Measurements from ENCODE around the gene SLCO3A1.

The SLCO3A1 gene

GRCh38 chr15:91938136-91938535 lies 84.6 kb downstream of the SLCO3A1 start:
- no peak overlapping the region for H3K27ac Mint-ChIP-seq
- CTCF ChIA-PET: no interaction called here
- no peaks in the 10 kb centered on the region for H3K27me3 Mint-ChIP-seq

GRCh38 chr15:91939403-91939831 lies 85.9 kb downstream of the SLCO3A1 start:
- Mint-ChIP-seq H3K4me1 (peaks cover 44% of the 10 kb centered on the region), H3K27ac (no peak overlapping the region), H3K27me3 (no peaks in the 10 kb centered on the region), H3K36me3 (no peaks in the 10 kb centered on the region), H3K9me3 (peaks cover 2% of the 10 kb centered on the region), H3K4me3 (no peak overlapping the region)
- CTCF ChIA-PET: interaction anchor here (0.7 kb wide), 1 partner anchor 202 kb away, joined by 3 read pairs; no protein-coding TSS in a partner anchor
- no peak for DNase-seq

More at GRCh38 chr15:91938136-91938535, 84.6 kb downstream of the SLCO3A1 start:
- H3K9me3 Mint-ChIP-seq: peaks cover 5% of the 10 kb centered on the region
- H3K4me3 Mint-ChIP-seq: no peak overlapping the region
- peaks cover 37% of the 10 kb centered on the region for H3K4me1 Mint-ChIP-seq
- no peak for DNase-seq
- peaks cover 3% of the 10 kb centered on the region for H3K36me3 Mint-ChIP-seq

- Mint-ChIP-seq H3K36me3 (no peaks in the 10 kb centered on the region), H3K27me3 (no peaks in the 10 kb centered on the region), H3K4me1 (peaks cover 35% of the 10 kb centered on the region), H3K4me3 (no peak overlapping the region), H3K9me3 (no peaks in the 10 kb centered on the region), H3K27ac (no peak overlapping the region)
- DNase-seq: no peak
- CTCF ChIA-PET: interaction anchor here (0.9 to 2.6 kb wide), 5 partner anchors 20 to 885 kb away, joined by 3 to 17 read pairs (median 4); no protein-coding TSS in a partner anchor
Observed at GRCh38 chr15:91940496-91941381, 87.2 kb downstream of the SLCO3A1 start.

- Mint-ChIP-seq H3K4me3 (no peak overlapping the region), H3K9me3 (no peaks in the 10 kb centered on the region), H3K27ac (no peak overlapping the region), H3K4me1 (peaks cover 32% of the 10 kb centered on the region), H3K36me3 (no peaks in the 10 kb centered on the region), H3K27me3 (no peaks in the 10 kb centered on the region)
- CTCF ChIA-PET: interaction anchor here (0.5 to 2.6 kb wide), 9 partner anchors 10 to 886 kb away, joined by 3 to 17 read pairs (median 5); partner anchors contain the start of gene SLCO3A1
- DNase-seq: no peak
Observed at GRCh38 chr15:91941871-91942658, 88.6 kb downstream of the SLCO3A1 start.

GRCh38 chr15:91942720-91943394 lies 89.3 kb downstream of the SLCO3A1 start:
- no peak overlapping the region for H3K4me3 Mint-ChIP-seq
- H3K27me3 Mint-ChIP-seq: no peaks in the 10 kb centered on the region
- CTCF ChIA-PET: interaction anchor here (1.6 to 2.6 kb wide), 3 partner anchors 93 to 237 kb away, joined by 3 to 17 read pairs (median 10); no protein-coding TSS in a partner anchor
- no peak overlapping the region for H3K27ac Mint-ChIP-seq
- no peaks in the 10 kb centered on the region for H3K9me3 Mint-ChIP-seq
- DNase-seq: peak; percentile 71
- no peaks in the 10 kb centered on the region for H3K36me3 Mint-ChIP-seq
- H3K4me1 Mint-ChIP-seq: peaks cover 35% of the 10 kb centered on the region

GRCh38 chr15:91944331-91944730 lies 90.8 kb downstream of the SLCO3A1 start:
- Mint-ChIP-seq H3K36me3 (no peaks in the 10 kb centered on the region), H3K27ac (no peak overlapping the region), H3K27me3 (no peaks in the 10 kb centered on the region), H3K4me3 (no peak overlapping the region), H3K4me1 (peaks cover 35% of the 10 kb centered on the region), H3K9me3 (no peaks in the 10 kb centered on the region)
- no peak for DNase-seq
- CTCF ChIA-PET: no interaction called here

- H3K4me1 Mint-ChIP-seq: peaks cover 35% of the 10 kb centered on the region
- H3K27me3 Mint-ChIP-seq: no peaks in the 10 kb centered on the region
- no peak overlapping the region for H3K4me3 Mint-ChIP-seq
Observed at GRCh38 chr15:91945385-91945784, 91.9 kb downstream of the SLCO3A1 start.

GRCh38 chr15:91946075-91946474 lies 92.6 kb downstream of the SLCO3A1 start:
- Mint-ChIP-seq H3K4me3 (no peak overlapping the region), H3K4me1 (peaks cover 32% of the 10 kb centered on the region), H3K36me3 (no peaks in the 10 kb centered on the region), H3K27me3 (no peaks in the 10 kb centered on the region), H3K9me3 (no peaks in the 10 kb centered on the region), H3K27ac (no peak overlapping the region)
- DNase-seq: no peak
- CTCF ChIA-PET: interaction anchor here (0.6 kb wide), 1 partner anchor 26 kb away, joined by 3 read pairs; no protein-coding TSS in a partner anchor

More at GRCh38 chr15:91945385-91945784, 91.9 kb downstream of the SLCO3A1 start:
- no peak for DNase-seq
- CTCF ChIA-PET: no interaction called here
- no peak overlapping the region for H3K27ac Mint-ChIP-seq
- no peaks in the 10 kb centered on the region for H3K36me3 Mint-ChIP-seq
- H3K9me3 Mint-ChIP-seq: no peaks in the 10 kb centered on the region

- no peak overlapping the region for H3K4me3 Mint-ChIP-seq
- peaks cover 32% of the 10 kb centered on the region for H3K4me1 Mint-ChIP-seq
- H3K27me3 Mint-ChIP-seq: no peaks in the 10 kb centered on the region
- H3K27ac Mint-ChIP-seq: no peak overlapping the region
- no peaks in the 10 kb centered on the region for H3K9me3 Mint-ChIP-seq
- H3K36me3 Mint-ChIP-seq: no peaks in the 10 kb centered on the region
- CTCF ChIA-PET: interaction anchor here (0.8 to 1.8 kb wide), 2 partner anchors 94 to 131 kb away, joined by 3 to 6 read pairs; no protein-coding TSS in a partner anchor
- DNase-seq: no peak
Observed at GRCh38 chr15:91946581-91947292, 93.2 kb downstream of the SLCO3A1 start.

- no peak for DNase-seq
- no peaks in the 10 kb centered on the region for H3K9me3 Mint-ChIP-seq
- no peaks in the 10 kb centered on the region for H3K36me3 Mint-ChIP-seq
- H3K27ac Mint-ChIP-seq: no peak overlapping the region
- no peaks in the 10 kb centered on the region for H3K27me3 Mint-ChIP-seq
- no peak overlapping the region for H3K4me3 Mint-ChIP-seq
- H3K4me1 Mint-ChIP-seq: peaks cover 32% of the 10 kb centered on the region
- CTCF ChIA-PET: interaction anchor here (0.8 to 1.8 kb wide), 2 partner anchors 95 to 131 kb away, joined by 3 to 6 read pairs; no protein-coding TSS in a partner anchor
Observed at GRCh38 chr15:91947293-91947679, 93.8 kb downstream of the SLCO3A1 start.

- no peak overlapping the region for H3K4me3 Mint-ChIP-seq
- peaks cover 32% of the 10 kb centered on the region for H3K4me1 Mint-ChIP-seq
- DNase-seq: no peak
- H3K9me3 Mint-ChIP-seq: no peaks in the 10 kb centered on the region
- no peak overlapping the region for H3K27ac Mint-ChIP-seq
- H3K36me3 Mint-ChIP-seq: no peaks in the 10 kb centered on the region
- no peaks in the 10 kb centered on the region for H3K27me3 Mint-ChIP-seq
- CTCF ChIA-PET: interaction anchor here (0.8 to 1.8 kb wide), 2 partner anchors 96 to 130 kb away, joined by 3 to 6 read pairs; no protein-coding TSS in a partner anchor
Observed at GRCh38 chr15:91947683-91948608, 94.4 kb downstream of the SLCO3A1 start.

GRCh38 chr15:91949361-91949760 lies 95.9 kb downstream of the SLCO3A1 start:
- CTCF ChIA-PET: interaction anchor here (0.6 kb wide), 1 partner anchor 789 kb away, joined by 3 read pairs; no protein-coding TSS in a partner anchor
- H3K27me3 Mint-ChIP-seq: no peaks in the 10 kb centered on the region

More at GRCh38 chr15:91949361-91949760, 95.9 kb downstream of the SLCO3A1 start:
- H3K27ac Mint-ChIP-seq: no peak overlapping the region
- peaks cover 35% of the 10 kb centered on the region for H3K4me1 Mint-ChIP-seq
- DNase-seq: no peak
- H3K9me3 Mint-ChIP-seq: no peaks in the 10 kb centered on the region
- no peak overlapping the region for H3K4me3 Mint-ChIP-seq
- H3K36me3 Mint-ChIP-seq: no peaks in the 10 kb centered on the region
